Measurements from ENCODE around the gene SGIP1. TPM values are rescaled to one million over a fixed set of nuclear protein-coding genes. Genes with fewer than 3 reads are reported as not detected.

SGIP1 gene
- total RNA-seq, 2 donors from 2014 or later: 3.8 to 9.4 TPM

- Mint-ChIP-seq H3K9me3 (no peaks in the 10 kb centered on the region), H3K27me3 (ENCODE audit: insufficient read depth) (peaks cover 2% of the 10 kb centered on the region), H3K27ac (no peak overlapping the region), H3K4me1 (peaks cover 16% of the 10 kb centered on the region), H3K36me3 (ENCODE audit: low read depth) (no peaks in the 10 kb centered on the region), H3K4me3 (no peak overlapping the region)
- H3K4me1 ChIP-seq (ENCODE audit: control insufficient read depth, insufficient read depth, low read length): peaks cover 3% of the 10 kb centered on the region
- no peak overlapping the region for H3K4me3 ChIP-seq (ENCODE audit: low read length)
- no peak overlapping the region for H3K27ac ChIP-seq (ENCODE audit: low read depth, low read length)
- DNase-seq: no peak
- H3K27me3 ChIP-seq (ENCODE audit: control insufficient read depth, insufficient read depth, low read length, poor library complexity, severe bottlenecking): peaks cover 11% of the 10 kb centered on the region
- H3K9me3 ChIP-seq (ENCODE audit: control insufficient read depth, low read length): no peaks in the 10 kb centered on the region
- no peak for TF ChIP-seq CTCF (conservative IDR thresholded peaks at IDR 0.05)
- WGBS, 2 experiments (ENCODE audit: insufficient coverage in 1 of 2, insufficient read length in 1 of 2): 100% methylated on average over 1 of the region's 1 CpG
- H3K36me3 ChIP-seq (ENCODE audit: control insufficient read depth, insufficient read depth, low read length): no peaks in the 10 kb centered on the region
- no peak overlapping the region for H3K9ac ChIP-seq (ENCODE audit: extremely low read depth, low read length, poor library complexity, severe bottlenecking)
Measured at GRCh38 chr1:66550243-66550642, 16.3 kb downstream of the SGIP1 start.

DNA sequence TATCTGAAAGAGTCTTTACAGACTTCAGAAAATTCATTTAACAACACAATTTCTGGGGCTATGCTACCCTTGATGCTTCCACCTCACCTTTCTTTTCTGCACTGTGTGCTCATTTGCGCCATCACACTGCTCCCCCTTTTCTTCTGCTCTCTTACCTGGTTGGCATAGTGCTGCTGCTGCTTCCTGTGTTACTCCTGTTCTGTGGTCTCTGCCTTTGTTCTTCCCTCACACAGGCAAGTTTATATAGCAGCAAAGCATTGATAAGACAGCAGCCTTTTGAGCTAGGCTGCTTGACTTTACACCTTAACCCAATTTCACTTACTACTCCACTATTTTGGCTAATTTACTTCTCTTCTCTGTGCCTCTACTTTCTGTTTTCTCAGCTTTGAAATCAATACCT, 18.3 kb downstream of the SGIP1 start:
- Mint-ChIP-seq H3K4me3 (no peak overlapping the region), H3K4me1 (peaks cover 16% of the 10 kb centered on the region), H3K36me3 (ENCODE audit: low read depth) (no peaks in the 10 kb centered on the region), H3K27ac (no peak overlapping the region), H3K9me3 (no peaks in the 10 kb centered on the region), H3K27me3 (ENCODE audit: insufficient read depth) (peaks cover 2% of the 10 kb centered on the region)
- Histone ChIP-seq H3K36me3 (ENCODE audit: control insufficient read depth, insufficient read depth, low read length) (no peaks in the 10 kb centered on the region), H3K4me3 (ENCODE audit: low read length) (no peak overlapping the region), H3K9me3 (ENCODE audit: control insufficient read depth, low read length) (no peaks in the 10 kb centered on the region), H3K4me1 (ENCODE audit: control insufficient read depth, insufficient read depth, low read length) (peaks cover 3% of the 10 kb centered on the region), H3K27me3 (ENCODE audit: control insufficient read depth, insufficient read depth, low read length, poor library complexity, severe bottlenecking) (peaks cover 11% of the 10 kb centered on the region), H3K27ac (ENCODE audit: low read depth, low read length) (no peak overlapping the region), H3K9ac (ENCODE audit: extremely low read depth, low read length, poor library complexity, severe bottlenecking) (no peak overlapping the region)
- WGBS, 2 experiments (ENCODE audit: insufficient coverage in 1 of 2, insufficient read length in 1 of 2): 71 to 92% methylated on average over 1 of the region's 1 CpG
- no peak for DNase-seq
- no peak for TF ChIP-seq CTCF (conservative IDR thresholded peaks at IDR 0.05)

DNA sequence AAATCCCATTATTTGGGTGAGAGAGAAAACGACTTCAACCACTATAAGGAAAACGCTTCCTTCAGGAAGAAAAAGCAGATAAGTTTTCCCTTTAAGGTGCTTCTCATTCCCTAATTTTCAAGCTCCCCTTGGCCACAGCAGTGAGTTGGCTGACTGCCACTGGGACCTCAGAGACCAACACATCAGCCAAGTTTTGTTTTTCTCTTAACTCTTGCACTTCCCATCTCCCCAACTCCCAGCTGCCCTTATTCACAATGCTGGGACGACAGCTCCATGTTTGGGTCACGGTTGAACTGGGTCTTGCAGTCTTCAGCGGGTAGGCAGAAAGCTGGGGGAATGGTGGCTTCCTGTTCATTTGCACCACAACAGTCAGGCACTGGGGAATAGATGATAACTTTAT, 18.9 kb downstream of the SGIP1 start:
- Mint-ChIP-seq H3K4me1 (peaks cover 16% of the 10 kb centered on the region), H3K27me3 (ENCODE audit: insufficient read depth) (peaks cover under 1% of the 10 kb centered on the region), H3K9me3 (no peaks in the 10 kb centered on the region), H3K27ac (peak overlapping the region; percentile 36), H3K4me3 (no peak overlapping the region), H3K36me3 (ENCODE audit: low read depth) (no peaks in the 10 kb centered on the region)
- no peak overlapping the region for H3K9ac ChIP-seq (ENCODE audit: extremely low read depth, low read length, poor library complexity, severe bottlenecking)
- H3K4me3 ChIP-seq (ENCODE audit: low read length): no peak overlapping the region
- no peaks in the 10 kb centered on the region for H3K9me3 ChIP-seq (ENCODE audit: control insufficient read depth, low read length)
- DNase-seq: peak; percentile 59
- no peaks in the 10 kb centered on the region for H3K36me3 ChIP-seq (ENCODE audit: control insufficient read depth, insufficient read depth, low read length)
- WGBS, 2 experiments (ENCODE audit: insufficient coverage in 1 of 2, insufficient read length in 1 of 2): 34 to 56% methylated on average over 4 to 5 of the region's 5 CpGs
- no peak overlapping the region for H3K27ac ChIP-seq (ENCODE audit: low read depth, low read length)
- no peak for TF ChIP-seq CTCF (conservative IDR thresholded peaks at IDR 0.05)
- peaks cover 3% of the 10 kb centered on the region for H3K4me1 ChIP-seq (ENCODE audit: control insufficient read depth, insufficient read depth, low read length)
- peaks cover 11% of the 10 kb centered on the region for H3K27me3 ChIP-seq (ENCODE audit: control insufficient read depth, insufficient read depth, low read length, poor library complexity, severe bottlenecking)

All from endodermal cell (in vitro differentiated cells).